ENCODE measurements around the gene PHF23.

Gene PHF23

DNA sequence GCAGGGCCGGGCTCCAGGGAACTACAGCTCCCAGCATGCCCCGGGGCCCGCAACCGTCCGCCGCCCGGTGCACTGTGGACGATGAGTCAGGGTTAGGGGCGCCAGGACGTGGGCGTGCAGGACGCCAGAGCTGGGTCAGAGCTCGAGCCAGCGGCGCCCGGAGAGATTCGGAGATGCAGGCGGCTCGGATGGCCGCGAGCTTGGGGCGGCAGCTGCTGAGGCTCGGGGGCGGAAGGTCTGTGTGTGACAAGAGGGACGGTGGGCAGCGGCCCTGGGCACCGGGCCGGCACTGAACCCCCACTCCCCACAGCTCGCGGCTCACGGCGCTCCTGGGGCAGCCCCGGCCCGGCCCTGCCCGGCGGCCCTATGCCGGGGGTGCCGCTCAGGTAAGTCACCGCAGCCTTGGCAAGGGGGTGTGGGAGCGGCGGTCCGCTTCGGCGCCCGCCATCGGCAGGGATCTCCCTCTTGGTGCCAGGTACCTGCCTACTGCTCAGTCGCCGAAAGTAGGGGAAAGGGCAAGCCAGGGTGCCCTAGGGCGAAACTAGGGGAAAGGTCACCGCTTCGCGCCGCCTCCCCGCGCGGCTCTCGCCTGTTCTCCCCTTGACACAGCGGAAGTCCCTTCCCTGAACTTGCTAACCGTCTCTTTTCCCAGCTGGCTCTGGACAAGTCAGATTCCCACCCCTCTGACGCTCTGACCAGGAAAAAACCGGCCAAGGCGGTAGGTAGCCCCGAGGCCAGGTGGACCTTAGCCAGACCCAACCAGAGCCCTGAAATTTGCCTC is 19.3 kb downstream of the PHF23 start, which contains the start of the genes ACADVL and DLG4:
TSS of gene ACADVL (plus strand) at position 127 of the 781 bp plus-strand sequence. CDS start at position 174, 47 bp downstream.
TSS of gene DLG4 (minus strand) at position 25 of the 781 bp plus-strand sequence.
- peak; percentile 80 for DNase-seq

DNA sequence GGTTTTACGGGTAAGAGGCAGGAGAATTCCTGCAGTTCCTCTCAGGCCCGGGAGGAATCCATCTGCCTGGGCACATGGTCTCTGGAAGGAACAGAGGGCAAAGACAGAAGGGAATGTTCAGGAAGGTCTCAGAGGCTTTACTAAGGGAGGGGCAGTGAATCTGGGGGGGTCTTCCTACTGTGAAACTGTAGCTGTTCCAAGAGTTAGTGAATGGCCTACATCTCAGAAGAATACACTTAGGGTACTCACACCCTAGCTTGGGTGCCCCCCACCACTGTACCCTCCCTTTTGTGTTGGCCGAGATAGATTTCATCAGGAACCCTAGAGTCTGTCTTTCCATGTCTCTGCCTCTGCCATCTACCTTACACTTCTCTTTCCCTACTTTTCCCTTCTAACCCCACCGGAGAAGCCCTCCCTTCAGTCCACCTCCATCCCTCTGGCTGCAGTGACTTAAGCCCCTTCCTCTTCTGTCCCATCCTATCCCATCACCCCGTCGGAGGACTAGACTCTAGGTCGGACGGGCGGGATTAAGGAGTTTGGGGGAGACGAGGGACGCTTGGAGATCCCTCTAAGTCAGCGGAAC is 19.9 kb downstream of the PHF23 start:
- DNase-seq: no peak

DNA sequence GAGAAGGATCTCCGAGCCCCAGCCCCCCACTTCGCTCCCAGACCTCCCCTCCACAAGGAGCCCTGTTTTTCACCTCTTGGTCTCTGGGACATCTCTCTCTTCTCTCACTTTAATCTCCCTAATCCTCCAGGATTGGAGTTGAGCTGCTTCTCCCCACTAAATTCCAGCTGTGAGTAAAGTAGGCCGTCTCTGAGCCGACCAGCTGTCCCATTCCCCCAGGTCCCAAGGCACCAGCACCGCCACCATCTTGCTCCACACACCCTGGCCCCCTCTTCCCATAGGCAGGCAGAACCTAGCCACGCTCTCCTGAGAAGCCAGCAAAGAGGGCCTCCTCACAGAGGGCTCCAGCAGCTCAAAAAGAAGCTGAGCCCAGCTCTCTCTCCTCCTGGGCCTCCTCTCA is 20.5 kb downstream of the PHF23 start:
- no peak for DNase-seq

DNA sequence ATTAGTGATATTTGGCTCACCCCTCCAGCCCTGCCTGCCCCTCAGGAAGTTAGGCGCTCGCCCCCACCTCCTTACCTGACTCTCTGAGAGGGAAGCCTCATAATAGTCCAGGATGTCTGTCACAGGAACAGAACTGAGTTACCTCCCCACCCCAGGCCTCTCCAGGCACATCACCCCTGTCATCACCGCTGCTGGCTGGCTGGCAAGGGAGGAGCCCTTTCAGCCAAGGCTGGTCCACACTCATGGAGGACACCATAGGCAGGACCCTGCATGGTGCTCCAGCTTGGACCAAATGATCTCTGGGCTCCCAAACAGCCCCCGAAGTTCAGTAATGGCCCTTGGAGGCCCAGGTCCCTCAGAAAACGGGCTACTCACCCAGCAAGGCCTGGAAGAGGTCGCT is 21.1 kb downstream of the PHF23 start:
- DNase-seq: no peak

DNA sequence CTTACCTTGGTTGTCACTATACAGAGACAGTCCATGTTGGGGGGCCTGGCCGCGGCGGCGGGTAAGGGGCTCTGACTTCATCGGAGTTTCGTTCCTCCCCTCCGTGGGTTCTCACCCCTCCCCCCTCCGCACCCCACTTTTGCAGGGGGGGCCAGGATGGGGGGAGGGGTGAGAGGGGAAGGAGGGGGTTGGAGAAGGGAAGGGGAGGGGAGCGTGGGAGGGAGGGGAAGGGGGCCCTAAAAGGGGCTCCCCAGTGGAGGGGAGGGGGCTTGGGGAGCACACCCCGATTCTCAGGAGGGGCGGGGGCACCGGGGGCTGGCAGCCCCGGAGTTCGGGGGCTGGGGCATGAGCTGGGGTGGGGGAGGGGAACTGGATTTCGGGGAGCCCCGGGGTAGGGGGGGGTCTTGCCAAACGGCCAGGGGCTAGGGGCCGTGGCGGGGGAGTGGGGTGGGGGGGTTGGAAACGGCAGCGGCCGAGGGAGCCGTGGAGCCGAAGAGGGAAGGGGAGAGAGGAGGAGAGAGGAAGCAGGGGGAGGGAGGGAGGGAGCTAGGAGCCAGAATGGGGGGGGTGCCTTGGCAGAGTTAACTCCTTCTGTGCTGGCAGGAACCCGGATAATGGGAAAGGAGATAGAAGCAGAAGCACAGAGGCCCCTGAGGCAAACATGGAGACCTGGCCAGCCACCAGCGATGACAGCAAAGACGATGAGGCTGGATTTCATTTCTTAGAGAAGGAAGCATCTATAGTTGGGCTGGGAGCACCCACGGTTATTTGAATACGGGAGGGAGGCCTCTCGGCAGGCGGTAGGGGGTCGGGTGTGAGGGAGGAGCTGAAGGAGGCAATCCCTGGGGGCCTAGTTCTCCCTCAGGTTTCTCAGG is 21.9 kb downstream of the PHF23 start:
- DNase-seq: no peak

DNA sequence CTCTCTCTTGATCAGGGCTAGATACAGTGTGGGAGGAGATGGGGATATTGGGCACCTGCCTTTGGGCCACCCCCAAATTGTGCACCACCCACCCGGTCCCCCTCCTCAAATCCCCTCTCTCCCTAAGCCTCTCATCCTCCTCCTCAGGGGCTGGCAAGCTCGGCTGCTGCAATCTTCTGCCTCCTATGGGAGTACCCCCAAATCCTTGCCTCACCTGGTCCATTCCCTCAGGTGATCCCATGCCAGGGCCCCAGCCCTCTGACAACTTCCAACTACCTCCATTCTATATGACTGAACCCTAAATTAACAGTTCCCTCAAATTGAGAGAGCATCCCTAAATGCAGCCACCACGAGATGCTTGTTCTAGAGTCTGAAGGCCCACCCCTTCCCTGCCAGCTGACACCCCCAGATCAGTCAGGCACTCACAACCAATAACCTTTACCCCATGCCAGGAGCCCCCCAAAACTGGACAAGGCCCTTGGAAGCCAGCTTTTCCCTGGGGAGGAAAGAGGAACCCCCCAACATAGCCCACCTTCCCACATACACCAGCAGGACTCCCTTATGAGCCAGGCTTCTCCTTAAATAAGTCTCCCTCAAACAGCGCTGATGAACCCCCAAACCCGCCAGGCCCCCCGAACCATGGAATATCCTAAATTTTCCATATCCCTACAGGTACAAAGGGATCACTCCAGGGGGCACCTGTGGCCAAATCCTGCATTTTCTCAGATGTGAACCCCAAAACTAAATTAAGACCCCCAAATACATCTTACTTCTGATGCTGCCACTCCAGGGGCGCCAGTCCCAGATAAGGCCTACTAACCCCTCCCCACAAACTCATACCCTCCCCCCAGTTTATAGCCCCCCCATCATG is 22.8 kb downstream of the PHF23 start:
- no peak for DNase-seq

DNA sequence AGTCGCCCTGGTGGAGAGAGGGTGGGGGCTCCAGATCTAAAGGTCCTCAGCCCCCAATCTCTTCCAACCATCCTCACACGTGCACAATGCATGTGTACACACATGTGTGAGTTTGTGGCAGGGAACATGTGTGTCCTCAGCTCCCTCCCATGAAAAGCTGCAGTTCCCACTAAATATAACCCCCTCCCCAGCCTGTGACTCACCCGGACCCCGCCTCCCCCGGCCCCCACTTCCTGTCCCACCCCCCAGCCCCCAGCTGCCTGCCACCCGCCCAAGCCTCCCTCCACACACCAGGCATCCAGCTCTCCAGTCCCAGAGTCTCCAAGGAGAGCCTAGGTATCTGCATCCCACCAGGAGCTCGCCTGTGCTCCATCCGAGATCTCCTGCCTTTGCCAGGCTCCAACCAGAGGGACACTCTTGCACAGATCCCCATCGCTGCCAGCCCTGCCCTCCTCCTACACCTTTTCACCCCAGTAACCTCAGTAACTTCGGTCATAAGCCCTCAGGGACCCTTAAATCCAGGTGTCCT is 23.5 kb downstream of the PHF23 start:
- no peak for DNase-seq

DNA sequence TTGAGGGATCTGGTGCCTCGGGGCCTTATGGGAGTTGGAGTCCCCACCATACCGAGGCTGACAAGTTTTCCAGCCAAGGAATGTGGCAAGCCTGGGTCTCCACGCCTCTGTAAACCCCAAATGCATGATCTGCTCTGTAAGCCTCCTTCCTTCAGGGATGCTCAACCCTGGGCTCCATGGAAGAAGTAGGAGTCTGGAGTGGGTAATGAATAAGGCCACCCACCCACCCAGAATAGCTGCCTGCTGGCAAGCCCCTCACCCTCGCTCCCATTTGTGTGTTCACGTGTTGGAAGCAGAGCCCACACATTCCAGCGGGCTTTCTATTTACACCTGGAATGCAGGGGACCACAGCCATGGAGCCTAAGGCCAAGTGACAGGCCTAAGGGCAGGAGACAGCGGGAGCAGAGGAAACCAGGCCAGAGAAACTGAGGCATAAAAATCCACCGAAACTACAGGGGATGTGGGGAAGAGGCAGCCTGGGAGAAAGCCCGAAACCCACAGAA is 24.1 kb downstream of the PHF23 start:
- DNase-seq: no peak

DNA sequence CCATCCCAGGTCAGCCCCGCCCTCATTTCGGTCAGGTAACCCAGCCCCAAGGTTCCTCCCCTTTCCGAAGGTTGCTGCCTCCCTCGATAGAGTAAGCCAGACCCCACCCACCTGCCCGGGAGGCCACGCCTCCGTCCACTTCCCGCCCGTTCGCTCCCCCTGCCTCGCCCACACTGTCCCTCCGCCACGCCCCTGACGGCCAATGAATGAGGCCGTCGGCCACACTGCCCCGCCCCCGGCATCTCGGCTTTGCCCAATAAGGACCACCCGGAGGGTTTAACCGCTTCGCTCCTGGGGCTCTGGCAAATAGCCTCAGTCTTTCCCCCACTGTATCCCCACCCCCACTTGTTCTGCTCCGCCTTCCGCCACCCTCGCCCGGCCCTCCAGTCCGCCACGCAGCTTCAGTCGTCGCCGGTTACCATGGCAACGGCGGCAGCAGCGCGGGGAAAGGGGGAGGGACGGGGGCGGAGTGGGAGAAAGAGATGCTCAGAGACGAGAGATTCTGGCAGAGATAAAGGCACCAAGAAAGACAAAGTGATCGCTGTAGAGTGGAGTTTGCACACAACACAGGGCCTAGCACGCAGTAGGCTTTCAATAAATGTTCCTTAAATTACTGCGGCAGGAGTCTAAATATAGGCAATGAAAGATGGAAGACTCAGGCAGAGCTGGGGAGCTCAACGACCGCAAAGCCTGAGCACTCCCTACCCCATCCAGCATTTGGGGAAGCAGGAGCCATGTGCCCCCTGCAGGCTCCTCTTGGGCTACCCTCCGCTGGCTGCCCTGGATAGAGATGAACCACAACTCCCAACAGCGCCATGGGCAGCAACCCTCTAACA is 24.7 kb downstream of the PHF23 start:
- peak; percentile 99 for DNase-seq

DNA sequence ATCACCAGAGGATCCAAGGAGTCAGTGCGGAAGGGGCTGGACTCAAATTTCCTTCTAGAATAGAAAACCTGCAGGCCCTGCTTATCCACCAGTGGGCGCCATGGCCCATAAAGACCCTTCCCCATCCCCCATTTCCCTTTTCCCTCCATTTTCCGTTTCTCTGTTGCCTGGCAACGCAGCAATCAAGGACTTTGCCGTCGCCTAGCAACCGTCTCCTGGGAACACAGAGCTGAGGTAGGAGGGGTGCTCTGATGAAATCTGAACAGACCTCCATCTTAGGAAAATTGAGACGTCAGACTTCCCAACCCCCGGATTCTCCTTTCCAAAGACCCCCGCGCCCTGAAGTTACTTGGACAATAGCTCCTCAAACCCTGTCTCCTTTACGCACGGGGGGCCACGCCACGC is 25.4 kb downstream of the PHF23 start:
- no peak for DNase-seq

DNA sequence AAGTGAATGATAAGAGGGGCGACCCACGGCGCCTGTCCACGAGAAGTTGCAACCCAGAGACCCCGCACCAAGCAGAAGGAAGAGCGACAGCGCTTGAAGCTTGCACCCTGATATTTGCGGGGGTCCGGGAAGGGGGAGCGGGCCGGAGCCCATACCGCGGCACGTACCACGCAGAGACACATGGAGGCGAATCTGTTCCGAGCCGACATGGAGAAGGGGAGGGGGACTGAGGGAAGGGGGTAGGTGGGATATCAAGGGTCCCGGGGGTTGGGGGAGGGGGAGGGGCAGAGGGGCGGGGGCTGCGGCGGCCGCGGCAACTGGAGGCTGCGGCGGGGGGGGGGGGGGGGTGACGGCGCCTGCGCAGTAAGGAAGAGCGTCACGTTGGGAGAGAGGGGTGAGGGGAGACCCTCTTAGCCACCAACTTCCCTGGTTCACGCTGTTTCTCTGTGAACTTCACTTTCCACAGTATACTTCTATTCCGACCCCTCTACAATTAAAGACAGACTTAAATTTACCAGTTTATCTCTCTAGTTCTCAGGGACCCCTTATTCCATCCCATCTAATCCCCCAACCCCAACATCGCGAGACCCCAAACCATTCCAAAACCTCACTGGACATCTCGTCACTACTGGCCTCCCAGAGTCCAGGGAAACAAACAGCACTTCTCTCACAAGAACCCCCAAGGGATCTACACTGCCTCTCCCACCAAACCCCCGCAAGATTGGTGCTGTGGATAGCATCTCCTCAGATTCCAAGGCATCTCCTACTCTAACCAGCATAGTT is 27.6 kb downstream of the PHF23 start:
- DNase-seq: no peak

DNA sequence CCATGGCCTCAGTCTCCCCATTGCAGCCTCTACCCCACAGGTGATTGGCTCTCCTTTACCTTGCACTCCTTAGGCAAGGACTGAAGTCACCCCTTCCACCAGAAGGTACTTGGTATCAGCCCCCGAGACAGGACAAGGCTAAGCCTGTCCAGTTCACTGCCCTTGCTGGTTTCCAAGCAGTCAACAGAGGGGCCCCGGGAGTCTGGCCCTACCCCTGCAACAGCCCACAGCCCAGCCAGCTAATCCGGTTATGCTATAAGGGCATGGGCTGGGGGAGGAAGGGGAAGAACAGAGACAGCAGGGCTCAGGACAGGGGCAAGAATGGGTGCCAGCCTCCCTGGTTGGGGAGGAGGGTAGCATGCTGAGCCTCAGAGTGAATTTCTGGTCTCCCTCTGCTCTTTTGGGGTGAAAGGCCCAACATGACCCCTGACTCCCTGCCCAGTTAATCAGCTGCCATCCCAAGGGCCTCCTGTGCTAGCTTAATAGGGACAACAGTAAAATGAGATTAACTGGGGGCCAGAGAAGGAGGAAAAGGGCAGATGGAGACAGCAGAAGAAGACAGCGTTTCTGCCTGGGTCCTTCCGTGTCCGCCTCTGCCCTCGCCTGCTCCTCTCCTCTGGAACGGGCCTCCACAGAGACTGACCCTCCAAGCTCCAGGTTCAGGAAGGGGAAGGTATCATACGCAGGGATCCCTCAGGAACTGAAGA is 30.4 kb downstream of the PHF23 start:
- DNase-seq: no peak

DNA sequence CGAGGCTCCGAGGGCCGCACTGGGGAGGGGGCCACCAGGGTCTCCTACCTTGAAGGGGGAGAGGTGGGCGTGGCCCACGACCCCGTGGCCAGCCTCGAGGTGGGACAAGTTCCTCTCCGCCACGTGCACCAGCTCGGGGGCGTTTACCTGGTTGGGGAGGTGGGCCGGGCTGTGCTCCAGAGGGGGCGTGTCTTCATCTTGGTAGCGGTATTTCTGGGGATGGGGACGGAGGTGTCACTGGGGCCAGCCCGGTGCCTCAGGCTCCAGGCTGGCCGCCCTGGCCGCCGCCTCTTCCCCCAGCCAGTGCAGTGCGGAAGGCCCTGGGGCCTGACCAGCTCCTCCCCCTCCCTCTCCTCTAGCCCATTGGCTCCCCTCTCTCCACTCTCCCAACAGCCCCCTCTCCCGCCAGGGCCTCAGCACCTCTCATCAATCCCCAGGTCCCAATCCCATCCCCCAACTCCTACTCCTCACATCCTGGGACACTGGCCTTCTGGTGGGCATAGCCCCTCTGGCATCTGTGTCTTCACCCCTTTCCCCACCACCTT is 31.2 kb downstream of the PHF23 start:
- DNase-seq: no peak

DNA sequence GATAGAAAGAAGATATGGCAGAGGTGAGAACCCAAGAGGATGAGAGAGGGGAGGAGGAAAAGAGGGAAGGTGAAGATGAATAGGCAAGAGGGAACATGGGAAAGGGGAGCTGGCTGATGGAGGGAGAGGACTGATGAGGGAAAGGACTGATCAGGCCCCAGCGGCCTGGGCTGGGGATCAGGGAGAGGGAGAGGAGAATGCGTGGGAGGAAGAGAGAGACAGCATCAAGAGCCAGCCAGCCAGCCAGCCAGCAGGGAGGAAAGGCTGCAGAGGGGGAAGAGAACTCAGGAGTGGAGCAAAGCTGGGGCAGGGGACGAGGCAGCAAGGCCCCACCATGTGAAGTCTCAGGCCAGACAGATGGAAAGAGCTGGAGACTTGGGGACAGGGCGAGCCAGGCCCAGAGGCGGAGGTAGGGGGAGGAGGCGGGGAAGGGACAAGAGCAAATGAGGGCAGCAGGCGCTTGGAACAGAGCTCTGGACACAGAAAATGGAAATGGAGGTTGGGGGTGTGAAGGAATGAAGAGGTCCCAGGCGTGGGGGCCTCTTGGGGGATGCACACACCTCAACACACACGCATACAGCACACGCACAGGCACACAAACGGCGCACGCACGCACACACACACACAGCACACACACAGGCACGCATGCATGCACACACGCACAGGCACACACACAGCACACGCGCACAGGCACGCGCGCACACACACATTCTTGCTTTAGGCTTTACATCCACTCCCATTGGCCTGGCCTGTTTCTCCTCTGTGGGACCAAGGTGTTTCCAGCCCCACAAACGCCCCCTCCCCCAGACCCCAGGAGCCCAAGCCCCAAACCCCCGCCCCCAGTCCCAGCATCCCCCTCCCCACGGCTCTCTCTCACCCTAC is 31.9 kb downstream of the PHF23 start:
- DNase-seq: no peak

DNA sequence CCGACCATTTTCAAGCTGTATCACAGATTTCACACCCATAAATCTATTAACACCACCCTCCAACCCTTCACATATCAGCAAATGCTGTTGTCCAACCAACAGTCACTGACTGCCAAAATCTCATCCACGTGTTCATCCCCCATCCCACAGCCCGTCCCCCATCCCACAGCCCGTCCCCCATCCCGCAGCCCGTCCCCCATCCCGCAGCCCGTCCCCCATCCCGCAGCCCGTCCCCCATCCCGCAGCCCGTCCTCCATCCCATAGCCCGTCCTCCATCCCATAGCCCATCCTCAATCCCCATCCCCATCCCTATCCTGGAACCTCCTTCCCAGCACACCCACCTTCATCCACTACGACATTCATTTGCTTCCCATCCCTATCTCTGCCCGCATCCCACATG is 33.7 kb downstream of the PHF23 start:
- no peak for DNase-seq

DNA sequence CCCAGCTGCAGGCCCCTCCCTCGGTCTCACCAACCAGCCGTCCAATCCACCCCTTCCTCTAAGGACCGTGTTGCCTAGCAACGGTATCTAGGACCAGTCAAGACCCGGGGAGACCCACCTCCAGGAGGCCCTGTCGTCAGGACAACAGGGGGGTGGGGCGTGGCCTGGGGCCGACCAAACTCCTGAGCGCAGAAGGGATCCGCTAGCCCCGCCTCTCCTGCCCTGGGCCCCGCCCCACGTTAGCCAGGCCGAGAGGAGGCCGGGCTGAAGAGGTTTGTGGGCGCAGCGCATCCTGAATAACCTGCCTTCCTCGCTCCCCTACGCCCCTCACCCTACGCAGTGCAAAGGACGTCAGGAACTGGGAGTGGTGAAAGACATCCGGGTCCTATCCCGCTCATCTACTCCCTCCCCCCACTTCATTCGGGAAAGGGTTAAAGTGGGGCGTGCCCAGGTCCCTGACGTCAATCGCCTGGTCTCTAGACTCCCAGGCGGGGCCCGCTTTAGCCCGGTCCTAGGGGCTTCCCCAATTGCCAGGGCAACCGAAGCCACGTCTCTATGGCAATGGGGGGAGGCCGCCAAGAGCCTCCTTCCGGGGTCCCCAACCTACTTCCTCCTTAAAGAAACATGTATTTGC is 34.3 kb downstream of the PHF23 start:
- DNase-seq: peak; percentile 97

DNA sequence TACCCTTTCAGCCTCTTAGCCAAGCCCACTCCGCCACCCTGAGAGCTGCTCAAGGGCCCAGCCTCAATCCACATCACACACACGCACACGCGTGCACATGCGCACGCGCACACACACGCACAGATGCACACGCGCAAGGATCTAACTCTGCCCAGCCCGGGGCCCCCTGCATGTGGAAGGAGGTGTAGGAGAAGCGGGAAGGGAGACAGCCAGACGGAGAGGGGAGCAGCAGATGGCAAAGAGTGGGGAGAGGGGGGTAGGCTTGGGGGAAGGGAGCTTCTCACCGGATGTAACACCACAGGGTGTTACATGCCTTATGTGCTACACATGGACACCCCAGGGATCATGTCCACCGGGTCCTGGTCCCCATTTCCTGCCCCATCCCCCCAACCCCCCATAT is 34.9 kb downstream of the PHF23 start:
- DNase-seq: no peak

DNA sequence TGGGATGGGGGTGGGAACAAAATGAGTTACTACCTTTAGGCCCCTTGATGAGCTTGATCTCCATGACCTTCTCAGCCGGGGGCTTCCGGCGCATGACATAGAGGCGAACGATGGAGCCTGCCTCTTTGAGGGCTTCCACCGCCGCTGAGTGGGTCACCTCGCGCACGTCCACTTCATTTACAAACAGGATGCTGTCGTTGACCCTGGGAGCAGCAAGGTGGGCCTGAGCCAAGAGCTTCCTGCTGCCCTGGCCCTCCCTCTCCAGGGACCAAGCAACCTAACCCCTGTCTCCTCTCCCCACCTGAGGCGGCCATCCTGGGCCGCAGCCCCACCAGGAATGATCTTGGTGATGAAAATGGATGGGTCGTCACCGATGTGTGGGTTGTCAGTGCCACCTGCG is 35.9 kb downstream of the PHF23 start:
- DNase-seq: no peak

Measured in activated T-cell treated with anti-CD3 and anti-CD28 coated beads, Interleukin-2, amount 50 U/mL, for 1 hour (primary cell).